ENCODE data around the gene NUP133.

GRCh38 chr1:229440851-229441537, 67.1 kb downstream of the NUP133 start:
- TF ChIP-seq CTCF (conservative IDR thresholded peaks at IDR 0.05) (no peak), ZFX (IDR thresholded peaks at IDR 0.05) (no peak)
